ENCODE data around the gene GRM8.

Gene GRM8

GRCh38 chr7:127253281-127254162 is 781 bp upstream of the GRM8 start (continued):
- TF ChIP-seq ZNF600 (tag by site-specific recombination; IDR thresholded peaks at IDR 0.05): no peak
- no peak for TF ChIP-seq ZNF175 (tag by site-specific recombination; IDR thresholded peaks at IDR 0.05)
- no peak for TF ChIP-seq ZNF239 (tag by site-specific recombination; IDR thresholded peaks at IDR 0.05)

GRCh38 chr7:127252377-127252713 is 396 bp downstream of the GRM8 start:
- H3K9me3 ChIP-seq (ENCODE audit: control insufficient read depth, insufficient read depth, low read depth, low read length): no peaks in the 10 kb centered on the region
- peak overlapping the region; percentile 67 for H3K4me3 ChIP-seq (ENCODE audit: low read depth, low read length)
- CTCF ChIA-PET: interaction anchor here (0.6 to 0.7 kb wide), 2 partner anchors 170 to 319 kb away, joined by 3 read pairs; no protein-coding TSS in a partner anchor
- H3K4me1 ChIP-seq (ENCODE audit: control insufficient read depth, insufficient read depth, low read length): no peaks in the 10 kb centered on the region
- peak overlapping the region; percentile 63; the same call in 1 of the 2 replicates for H3K27ac ChIP-seq (ENCODE audit: extremely low read depth, low read depth, low read length)
- no peaks in the 10 kb centered on the region for H3K36me3 ChIP-seq (ENCODE audit: control insufficient read depth in 2 of 2, insufficient read depth in 1 of 2, low read length in 2 of 2)
- POLR2A ChIA-PET: interaction anchor here (1.1 kb wide), 1 partner anchor 140 kb away, joined by 3 read pairs; the partner anchor contains the start of gene ZNF800
- peak; percentile 35; the same call in 1 of the 2 replicates for TF ChIP-seq CTCF (tag by site-specific recombination; IDR thresholded peaks at IDR 0.05)
- TF ChIP-seq ZNF544 (tag by site-specific recombination; IDR thresholded peaks at IDR 0.05): no peak
- TF ChIP-seq ZNF335 (tag by site-specific recombination; conservative IDR thresholded peaks at IDR 0.05): peak; percentile 63
- no peak for TF ChIP-seq OVOL3 (tag by site-specific recombination; IDR thresholded peaks at IDR 0.05)
- 0 out of 2 replicates have a peak, but pooled peaks have one; percentile 3 for TF ChIP-seq ZBTB17 (tag by site-specific recombination; IDR thresholded peaks at IDR 0.05)

GRCh38 chr7:127251465-127252376 is 1.0 kb downstream of the GRM8 start:
- H3K4me1 ChIP-seq (ENCODE audit: control insufficient read depth, insufficient read depth, low read length): no peaks in the 10 kb centered on the region
- CTCF ChIA-PET: no interaction called here
- peak overlapping the region; percentile 67 for H3K4me3 ChIP-seq (ENCODE audit: low read depth, low read length)
- POLR2A ChIA-PET: interaction anchor here (1.1 kb wide), 1 partner anchor 141 kb away, joined by 3 read pairs; the partner anchor contains the start of gene ZNF800
- no peaks in the 10 kb centered on the region for H3K9me3 ChIP-seq (ENCODE audit: control insufficient read depth, insufficient read depth, low read depth, low read length)
- H3K27ac ChIP-seq (ENCODE audit: extremely low read depth, low read depth, low read length): no peak overlapping the region; the same call in 1 of the 2 replicates
- no peaks in the 10 kb centered on the region for H3K36me3 ChIP-seq (ENCODE audit: control insufficient read depth in 2 of 2, insufficient read depth in 1 of 2, low read length in 2 of 2)
- TF ChIP-seq SP2 (tag by site-specific recombination; IDR thresholded peaks at IDR 0.05) (peak; percentile 47), ZNF76 (tag by site-specific recombination; IDR thresholded peaks at IDR 0.05; ENCODE audit: borderline replicate concordance, low read depth) (0 out of 2 replicates have a peak, but pooled peaks have one; percentile 51), ZBTB20 (tag by site-specific recombination; IDR thresholded peaks at IDR 0.05) (peak; percentile 50), ZBTB44 (tag by site-specific recombination; IDR thresholded peaks at IDR 0.05) (no peak), ZNF692 (tag by site-specific recombination; IDR thresholded peaks at IDR 0.05) (no peak), ZNF600 (tag by site-specific recombination; IDR thresholded peaks at IDR 0.05) (0 out of 2 replicates have a peak, but pooled peaks have one; percentile 19), ZFHX2 (tag by site-specific recombination; conservative IDR thresholded peaks at IDR 0.05) (peak; percentile 38), ZNF449 (tag by site-specific recombination; IDR thresholded peaks at IDR 0.05) (no peak), ZBTB26 (tag by site-specific recombination; optimal IDR thresholded peaks at IDR 0.05) (peak; percentile 24), ZNF335 (tag by site-specific recombination; conservative IDR thresholded peaks at IDR 0.05) (peak; percentile 76), ZBTB17 (tag by site-specific recombination; IDR thresholded peaks at IDR 0.05) (peak; percentile 96), GLIS1 (tag by site-specific recombination; IDR thresholded peaks at IDR 0.05) (no peak; the same call in 1 of the 2 replicates), ZNF621 (tag by site-specific recombination; IDR thresholded peaks at IDR 0.05) (no peak)
